ENCODE measurements around the gene ZMYM3. TPM values are rescaled to one million over a fixed set of nuclear protein-coding genes. Genes with fewer than 3 reads are reported as not detected.
"Not testable (repeated sequence)": the region's sequence is repeated elsewhere in the genome, so short reads cannot be mapped to it uniquely, and the experiment has no call there.

Gene ZMYM3
- total RNA-seq, 2 experiments from 2014 or later: 27.4 to 28.0 TPM

- DNase-seq: peak; percentile 53
- H3K9me3 Mint-ChIP-seq: no peaks in the 10 kb centered on the region
- H3K36me3 Mint-ChIP-seq (ENCODE audit: low read depth): peaks cover 23% of the 10 kb centered on the region
- peak overlapping the region; percentile 93 for H3K4me3 Mint-ChIP-seq
- no peaks in the 10 kb centered on the region for H3K27me3 Mint-ChIP-seq
- CTCF ChIA-PET: interaction anchor here (0.9 kb wide), 1 partner anchor 165 kb away, joined by 3 read pairs; no protein-coding TSS in a partner anchor
- POLR2A ChIA-PET: interaction anchor here (0.6 to 1.2 kb wide), 6 partner anchors 16 to 252 kb away, joined by 3 to 7 read pairs (median 5); partner anchors contain the start of gene TAF1
- H3K4me1 Mint-ChIP-seq: peaks cover 13% of the 10 kb centered on the region
- peak overlapping the region; percentile 100 for H3K27ac Mint-ChIP-seq
Measured at GRCh38 chrX:71282514-71283402, 28.8 kb upstream of the ZMYM3 start.

- H3K4me3 Mint-ChIP-seq, POLR2A ChIA-PET, H3K9me3 Mint-ChIP-seq, DNase-seq, H3K27ac Mint-ChIP-seq, H3K27me3 Mint-ChIP-seq, H3K4me1 Mint-ChIP-seq: not testable (repeated sequence)
- CTCF ChIA-PET: interaction anchor here (0.6 to 0.7 kb wide), 3 partner anchors 75 to 251 kb away, joined by 3 to 4 read pairs (median 3); no protein-coding TSS in a partner anchor
- peaks cover 20% of the 10 kb centered on the region for H3K36me3 Mint-ChIP-seq (ENCODE audit: low read depth)
Measured at GRCh38 chrX:71281300-71281699, 27.4 kb upstream of the ZMYM3 start.

- H3K4me1 Mint-ChIP-seq; H3K36me3 Mint-ChIP-seq (ENCODE audit: low read depth); POLR2A ChIA-PET; CTCF ChIA-PET; H3K27ac Mint-ChIP-seq; H3K4me3 Mint-ChIP-seq; H3K27me3 Mint-ChIP-seq; DNase-seq; H3K9me3 Mint-ChIP-seq: not testable (repeated sequence)
Measured at GRCh38 chrX:71272313-71272712, 18.4 kb upstream of the ZMYM3 start.

- POLR2A ChIA-PET: no interaction called here
Measured at GRCh38 chrX:71269801-71270395, 16.0 kb upstream of the ZMYM3 start.

GRCh38 chrX:71268624-71269023, 14.7 kb upstream of the ZMYM3 start:
- not testable (repeated sequence) for H3K9me3 Mint-ChIP-seq

More at GRCh38 chrX:71269801-71270395, 16.0 kb upstream of the ZMYM3 start:
- Mint-ChIP-seq H3K9me3 (no peaks in the 10 kb centered on the region), H3K27me3 (no peaks in the 10 kb centered on the region), H3K4me1 (no peaks in the 10 kb centered on the region), H3K27ac (no peak overlapping the region), H3K36me3 (ENCODE audit: low read depth) (no peaks in the 10 kb centered on the region), H3K4me3 (no peak overlapping the region)
- CTCF ChIA-PET: no interaction called here
- no peak for DNase-seq

GRCh38 chrX:71256856-71257255, 2.9 kb upstream of the ZMYM3 start:
- no peaks in the 10 kb centered on the region for H3K9me3 Mint-ChIP-seq
- H3K27me3 Mint-ChIP-seq: no peaks in the 10 kb centered on the region
- POLR2A ChIA-PET: no interaction called here
- CTCF ChIA-PET: no interaction called here
- no peaks in the 10 kb centered on the region for H3K36me3 Mint-ChIP-seq (ENCODE audit: low read depth)
- peaks cover 21% of the 10 kb centered on the region for H3K4me1 Mint-ChIP-seq
- no peak overlapping the region for H3K4me3 Mint-ChIP-seq
- no peak overlapping the region for H3K27ac Mint-ChIP-seq
- DNase-seq: no peak

More at GRCh38 chrX:71268624-71269023, 14.7 kb upstream of the ZMYM3 start:
- CTCF ChIA-PET: interaction anchor here (0.6 kb wide), 1 partner anchor 59 kb away, joined by 3 read pairs; no protein-coding TSS in a partner anchor
- DNase-seq; H3K4me3 Mint-ChIP-seq; H3K27me3 Mint-ChIP-seq; POLR2A ChIA-PET; H3K36me3 Mint-ChIP-seq (ENCODE audit: low read depth); H3K4me1 Mint-ChIP-seq; H3K27ac Mint-ChIP-seq: not testable (repeated sequence)

GRCh38 chrX:71256051-71256450, 2.1 kb upstream of the ZMYM3 start:
- H3K9me3 Mint-ChIP-seq: no peaks in the 10 kb centered on the region
- ChIA-PET POLR2A (no interaction called here), CTCF (no interaction called here)
- DNase-seq: no peak
- H3K4me1 Mint-ChIP-seq: peaks cover 29% of the 10 kb centered on the region
- no peak overlapping the region for H3K4me3 Mint-ChIP-seq
- H3K36me3 Mint-ChIP-seq (ENCODE audit: low read depth): no peaks in the 10 kb centered on the region
- no peaks in the 10 kb centered on the region for H3K27me3 Mint-ChIP-seq
- no peak overlapping the region for H3K27ac Mint-ChIP-seq

GRCh38 chrX:71253253-71254091, 468 bp downstream of the ZMYM3 start:
- Mint-ChIP-seq H3K9me3 (no peaks in the 10 kb centered on the region), H3K27ac (peak overlapping the region; percentile 94), H3K4me1 (peaks cover 36% of the 10 kb centered on the region), H3K27me3 (no peaks in the 10 kb centered on the region), H3K4me3 (peak overlapping the region; percentile 91), H3K36me3 (ENCODE audit: low read depth) (peaks cover 4% of the 10 kb centered on the region)
- POLR2A ChIA-PET: no interaction called here
- DNase-seq: peak; percentile 30
- CTCF ChIA-PET: no interaction called here

- Mint-ChIP-seq H3K4me3 (peak overlapping the region; percentile 91), H3K27ac (no peak overlapping the region), H3K4me1 (peaks cover 36% of the 10 kb centered on the region), H3K36me3 (ENCODE audit: low read depth) (peaks cover 6% of the 10 kb centered on the region), H3K9me3 (no peaks in the 10 kb centered on the region), H3K27me3 (no peaks in the 10 kb centered on the region)
- ChIA-PET POLR2A (no interaction called here), CTCF (no interaction called here)
- DNase-seq: no peak
Measured at GRCh38 chrX:71252221-71252620, 1.7 kb downstream of the ZMYM3 start.

- no peaks in the 10 kb centered on the region for H3K27me3 Mint-ChIP-seq
- peaks cover 36% of the 10 kb centered on the region for H3K4me1 Mint-ChIP-seq
- H3K36me3 Mint-ChIP-seq (ENCODE audit: low read depth): peaks cover 8% of the 10 kb centered on the region
- DNase-seq: peak; percentile 8
- peak overlapping the region; percentile 46 for H3K27ac Mint-ChIP-seq
- CTCF ChIA-PET: no interaction called here
- no peaks in the 10 kb centered on the region for H3K9me3 Mint-ChIP-seq
- POLR2A ChIA-PET: no interaction called here
- H3K4me3 Mint-ChIP-seq: peak overlapping the region; percentile 91
Measured at GRCh38 chrX:71251466-71251973, 2.4 kb downstream of the ZMYM3 start.

- Mint-ChIP-seq H3K4me3 (no peak overlapping the region), H3K27me3 (no peaks in the 10 kb centered on the region), H3K36me3 (ENCODE audit: low read depth) (peaks cover 8% of the 10 kb centered on the region), H3K27ac (peak overlapping the region; percentile 57), H3K4me1 (peaks cover 36% of the 10 kb centered on the region), H3K9me3 (no peaks in the 10 kb centered on the region)
- no peak for DNase-seq
- CTCF ChIA-PET: no interaction called here
- POLR2A ChIA-PET: no interaction called here
Measured at GRCh38 chrX:71250841-71251240, 3.1 kb downstream of the ZMYM3 start.

GRCh38 chrX:71245159-71245558, 8.8 kb downstream of the ZMYM3 start:
- CTCF ChIA-PET: no interaction called here
- no peak overlapping the region for H3K27ac Mint-ChIP-seq
- POLR2A ChIA-PET: no interaction called here
- no peaks in the 10 kb centered on the region for H3K27me3 Mint-ChIP-seq
- no peaks in the 10 kb centered on the region for H3K9me3 Mint-ChIP-seq
- DNase-seq: no peak
- H3K36me3 Mint-ChIP-seq (ENCODE audit: low read depth): peaks cover 35% of the 10 kb centered on the region
- H3K4me1 Mint-ChIP-seq: peaks cover 2% of the 10 kb centered on the region
- H3K4me3 Mint-ChIP-seq: no peak overlapping the region

Data from activated CD4-positive, alpha-beta T cell treated with anti-CD3 and anti-CD28 coated beads, Interleukin-2, amount 10 ng/mL, durations not matched to agents 7 days and 5 days (primary cell).